GM19025 (cell line): ENCODE measurements around the gene ABCA2.

Experiments used
- ATAC-seq: cut with Tn5 transposase; IDR thresholded peaks from one replicate; pipeline ENCODE4 v1.9.1; 2021; ENCODE audit warnings: mild to moderate bottlenecking, low read depth, moderate library complexity; ENCODE audit not compliant: unreplicated experiment

Gene ABCA2

DNA sequence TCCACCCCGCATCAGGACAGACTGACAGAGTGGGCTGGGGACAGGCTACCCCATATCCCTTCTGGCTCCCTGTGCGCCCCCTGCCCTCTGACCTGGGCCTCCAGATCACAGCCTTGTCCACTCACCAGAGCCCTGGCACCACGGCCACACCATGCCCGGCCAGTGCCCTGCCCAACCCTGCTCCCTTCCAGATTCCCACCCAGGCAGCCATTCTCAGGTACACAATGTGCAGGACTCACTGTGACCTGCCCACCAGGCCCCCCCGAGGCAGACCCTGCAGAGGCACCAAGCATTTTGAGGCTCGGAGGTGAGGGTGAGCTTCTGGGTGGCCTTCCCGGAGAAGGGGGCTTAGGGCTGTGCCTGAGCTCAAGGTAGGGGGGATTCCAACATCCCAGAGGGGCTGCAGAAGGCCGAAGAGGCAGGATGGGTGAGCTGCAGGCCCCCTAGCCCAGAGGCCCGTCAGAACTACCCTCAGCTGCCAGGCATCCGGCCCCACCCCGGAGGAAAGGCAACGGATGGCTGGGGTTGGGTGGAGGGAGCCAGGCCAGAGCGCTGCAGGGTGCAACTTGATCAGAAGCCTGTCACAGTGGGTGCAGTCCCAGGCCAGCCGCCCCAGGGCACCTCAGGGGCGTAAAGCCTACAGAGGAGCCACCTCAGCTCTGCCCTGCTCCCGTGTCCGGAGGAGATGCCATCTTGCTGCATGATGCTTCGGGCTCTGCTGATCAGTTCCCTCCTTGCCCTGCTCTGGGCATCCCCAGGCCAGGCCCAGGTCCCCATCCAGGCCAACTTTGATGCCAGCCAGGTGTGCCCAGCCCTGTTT is 45.6 kb downstream of the ABCA2 start, which contains the start of gene LCNL1:
TSS of gene LCNL1 (plus strand) at position 762 of the 820 bp plus-strand sequence. CDS start 594 bp downstream, outside the sequence.
- ATAC-seq = no peak

DNA sequence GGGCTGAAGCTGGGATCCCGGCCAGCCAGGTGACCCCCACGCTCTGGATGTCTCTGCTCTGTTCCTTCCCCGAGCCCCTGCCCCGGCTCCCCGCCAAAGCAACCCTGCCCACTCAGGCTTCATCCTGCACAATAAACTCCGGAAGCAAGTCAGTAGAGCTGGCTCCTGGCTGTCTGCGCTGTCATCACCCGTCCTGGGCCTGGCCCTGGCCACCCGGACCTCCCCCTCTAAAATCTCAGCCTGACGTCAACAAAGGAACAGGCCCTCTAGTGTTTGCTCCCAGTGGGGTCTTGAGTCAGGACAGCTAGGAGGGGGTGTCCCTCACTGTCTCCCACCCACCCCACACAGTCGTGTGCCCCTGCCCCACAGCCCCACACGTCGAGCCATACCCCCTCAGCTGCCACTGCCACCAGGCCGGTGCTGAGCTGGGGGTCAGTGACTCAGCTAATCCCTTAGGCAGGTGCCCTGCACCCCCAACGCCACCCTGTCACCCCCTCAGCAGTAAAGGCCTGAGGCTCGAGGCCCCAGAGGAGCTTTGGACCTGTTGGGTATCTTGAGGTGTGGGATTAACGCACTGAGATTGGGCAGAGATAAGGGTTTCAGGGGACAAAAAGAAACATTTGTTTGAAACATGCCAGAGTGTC is 46.3 kb downstream of the ABCA2 start:
- no peak for ATAC-seq

DNA sequence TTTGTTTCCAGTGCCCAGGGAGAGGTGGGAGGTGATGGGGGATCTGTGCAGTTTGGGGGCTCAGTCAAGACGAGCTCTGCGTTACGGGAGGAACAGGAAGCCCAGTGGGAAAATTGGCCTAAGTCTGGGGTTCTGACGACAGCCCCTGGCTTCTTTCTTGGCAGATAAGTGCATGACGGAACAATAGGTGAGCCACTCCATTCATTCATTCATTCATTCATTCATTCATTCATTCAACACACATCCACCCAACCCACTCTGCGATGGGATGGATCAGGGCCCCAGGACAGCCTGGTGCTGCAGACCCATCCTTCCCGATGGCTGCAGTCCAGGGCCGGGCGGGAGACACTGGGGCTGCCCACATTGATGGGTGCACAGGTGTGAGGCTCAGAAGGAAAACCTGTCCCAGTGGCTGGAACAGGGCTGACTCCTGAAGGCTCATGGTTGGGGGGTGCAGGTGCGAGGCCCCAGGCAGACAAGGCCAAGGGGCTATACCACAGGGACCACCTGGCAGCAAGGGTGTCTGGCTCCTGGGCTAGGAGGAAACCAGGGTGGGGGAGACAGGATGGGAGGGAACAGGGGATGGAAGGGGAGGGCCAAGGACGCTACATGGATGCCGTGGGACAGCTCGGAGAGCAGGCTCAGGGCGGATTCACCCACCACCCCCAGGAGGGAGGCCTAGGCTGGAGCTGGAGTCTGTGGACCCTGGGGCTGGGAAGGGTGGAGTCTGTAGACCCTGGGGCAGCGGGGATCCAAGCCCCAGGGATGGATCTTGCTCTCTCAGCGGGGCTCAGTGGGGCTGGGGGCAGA is 47.2 kb downstream of the ABCA2 start:
- no peak for ATAC-seq

DNA sequence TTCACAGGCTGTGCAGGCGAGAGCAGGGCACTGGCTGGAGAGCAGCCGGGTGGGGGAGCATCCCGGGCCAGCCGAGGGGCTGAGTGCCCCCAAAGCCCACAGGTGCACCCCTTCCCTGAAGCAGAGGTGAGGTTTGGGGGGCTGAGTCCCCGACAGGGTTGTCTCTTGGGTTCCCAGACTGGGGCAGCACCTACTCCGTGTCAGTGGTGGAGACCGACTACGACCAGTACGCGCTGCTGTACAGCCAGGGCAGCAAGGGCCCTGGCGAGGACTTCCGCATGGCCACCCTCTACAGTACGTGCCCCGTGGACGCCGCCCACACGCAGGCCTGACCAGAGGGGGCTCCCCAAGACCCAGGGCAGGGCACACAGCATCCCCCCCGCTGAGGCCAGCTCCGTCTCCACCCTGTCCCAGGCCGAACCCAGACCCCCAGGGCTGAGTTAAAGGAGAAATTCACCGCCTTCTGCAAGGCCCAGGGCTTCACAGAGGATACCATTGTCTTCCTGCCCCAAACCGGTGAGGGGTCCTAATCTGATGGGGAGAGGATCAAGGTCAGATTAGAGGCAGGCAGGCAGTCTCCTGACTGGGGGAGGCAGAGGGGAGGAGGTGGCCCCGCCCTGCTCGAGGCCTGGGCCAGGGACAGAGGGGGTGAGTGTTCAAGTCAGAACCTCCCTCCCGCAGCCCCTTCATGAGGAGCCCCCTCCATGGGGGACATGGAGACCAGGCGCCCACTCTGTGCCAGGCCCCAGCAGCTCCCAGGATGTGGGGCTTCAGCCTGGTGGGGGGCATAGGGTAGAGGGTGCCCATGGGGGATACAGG is 48.1 kb downstream of the ABCA2 start:
- ATAC-seq = no peak

DNA sequence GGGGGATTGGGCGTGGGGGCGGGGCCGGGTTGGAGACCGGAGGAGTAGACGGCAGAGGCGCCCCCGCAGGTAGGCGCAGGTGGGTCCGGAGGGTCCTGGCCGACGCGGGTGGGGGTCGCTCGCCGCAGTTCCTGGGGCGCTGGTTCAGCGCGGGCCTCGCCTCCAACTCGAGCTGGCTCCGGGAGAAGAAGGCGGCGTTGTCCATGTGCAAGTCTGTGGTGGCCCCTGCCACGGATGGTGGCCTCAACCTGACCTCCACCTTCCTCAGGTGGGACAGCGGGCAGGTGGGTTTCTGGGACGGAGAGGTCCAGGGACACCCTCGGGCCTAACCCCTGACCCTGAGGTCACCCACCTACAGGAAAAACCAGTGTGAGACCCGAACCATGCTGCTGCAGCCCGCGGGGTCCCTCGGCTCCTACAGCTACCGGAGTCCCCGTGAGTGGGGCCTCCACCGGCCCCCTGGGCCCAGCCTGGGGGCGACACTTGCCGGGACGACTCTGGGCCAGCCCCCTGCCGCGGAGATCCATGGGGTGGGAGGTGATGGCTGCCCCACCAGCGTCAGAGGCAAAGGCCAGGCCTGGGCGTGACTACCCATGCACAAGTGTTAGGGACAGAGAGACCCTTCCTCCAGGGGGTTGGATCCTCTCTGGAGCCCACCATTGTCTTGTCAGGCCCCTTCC is 49.0 kb downstream of the ABCA2 start:
- no peak for ATAC-seq

DNA sequence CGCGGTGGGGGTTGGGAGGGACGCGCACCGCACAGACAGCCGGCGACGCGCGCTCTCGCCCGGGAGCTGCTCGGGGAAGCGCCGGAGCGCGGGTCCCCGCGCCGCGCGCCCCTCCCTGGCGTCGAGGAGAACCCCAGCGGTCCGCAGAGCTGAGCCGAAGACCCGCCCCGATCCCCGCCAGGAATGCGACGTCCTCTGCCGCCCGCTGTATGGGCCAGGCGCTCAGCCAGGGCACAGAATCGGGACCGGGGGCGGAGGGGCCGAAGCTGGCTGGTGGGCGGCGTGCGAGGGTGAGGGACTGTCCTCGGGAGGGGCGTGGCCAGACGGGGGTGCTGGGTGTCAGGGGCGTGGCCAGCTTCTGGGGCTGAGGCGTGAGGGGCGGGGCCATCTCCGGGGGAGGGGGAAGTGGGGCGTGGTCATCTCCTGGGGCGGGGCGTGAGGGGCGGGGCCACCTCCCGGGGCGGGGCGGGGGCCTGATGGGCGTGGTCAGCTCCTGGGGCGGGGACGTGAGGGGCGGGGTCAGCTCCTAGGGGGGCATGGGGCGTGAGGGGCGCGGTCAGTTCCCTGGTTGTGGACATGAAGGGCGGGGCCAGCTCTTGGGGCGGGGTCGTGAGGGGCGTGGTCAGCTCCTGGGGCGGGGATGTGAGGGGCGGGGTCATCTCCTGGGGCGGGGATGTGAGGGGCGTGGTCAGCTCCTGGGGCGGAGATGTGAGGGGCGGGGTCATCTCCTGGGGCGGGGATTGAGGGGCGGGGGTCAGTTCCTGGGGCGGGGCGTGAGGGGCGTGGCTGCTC is 49.8 kb downstream of the ABCA2 start:
- no peak for ATAC-seq

DNA sequence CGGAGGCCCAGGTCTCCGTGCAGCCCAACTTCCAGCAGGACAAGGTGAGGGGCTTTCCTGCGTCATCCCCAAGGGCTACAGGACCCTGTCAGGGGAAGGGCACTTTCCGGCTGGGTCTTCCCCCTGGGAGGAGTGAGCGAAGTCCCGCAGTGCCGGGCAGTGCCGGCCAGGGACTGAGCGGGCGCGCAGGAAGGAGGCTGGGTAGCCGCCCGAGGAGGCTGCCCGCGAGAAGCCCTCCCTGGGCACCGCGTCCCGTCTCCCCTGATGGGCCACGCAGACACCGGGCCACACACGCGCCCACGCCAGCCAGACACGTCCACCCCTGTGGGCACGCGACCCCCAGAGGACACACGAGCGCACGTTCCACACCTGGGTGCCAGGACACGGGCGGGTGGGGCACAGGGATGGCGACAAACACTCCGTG is 50.4 kb downstream of the ABCA2 start:
- ATAC-seq = no peak

DNA sequence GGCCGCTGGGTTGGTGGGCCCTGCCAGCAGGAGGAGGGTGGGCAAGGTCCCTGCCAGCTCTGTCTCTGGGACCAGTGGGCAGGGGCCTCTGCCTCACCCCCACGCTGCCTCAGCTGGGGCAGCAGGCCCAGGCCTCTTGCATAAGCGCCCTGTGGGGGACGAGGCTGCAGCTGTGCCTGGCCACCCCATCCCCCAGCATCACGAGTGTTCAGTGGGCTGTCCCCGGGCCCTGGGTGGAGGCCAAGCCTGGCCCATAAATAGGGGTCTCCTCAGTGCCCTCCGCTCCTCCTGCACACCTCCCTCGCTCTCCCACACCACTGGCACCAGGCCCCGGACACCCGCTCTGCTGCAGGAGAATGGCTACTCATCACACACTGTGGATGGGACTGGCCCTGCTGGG is 50.8 kb downstream of the ABCA2 start, which contains the start of gene PTGDS:
TSS of gene PTGDS (plus strand) at position 282 of the 400 bp plus-strand sequence. CDS start at position 357, 75 bp downstream.
- no peak for ATAC-seq

DNA sequence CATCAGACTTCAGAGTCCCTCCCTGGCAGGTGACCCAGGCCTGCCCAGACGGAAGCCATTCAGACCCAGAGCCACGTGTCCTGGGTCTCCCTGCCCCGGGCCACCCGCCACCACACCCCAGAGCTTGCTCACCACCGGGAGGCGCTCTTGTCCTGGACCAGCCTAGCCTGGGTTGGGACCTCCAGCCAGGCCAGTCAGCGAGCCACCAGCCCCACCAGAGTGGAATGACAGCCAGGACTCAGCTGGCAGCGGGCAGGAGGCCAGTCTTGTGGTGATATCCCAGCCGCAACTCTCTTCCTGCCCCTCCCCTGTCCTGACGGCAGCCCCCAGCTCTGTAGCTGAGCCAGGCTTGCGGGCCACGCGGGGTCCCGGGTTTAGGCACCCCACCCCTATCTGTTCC is 52.4 kb downstream of the ABCA2 start:
- ATAC-seq = no peak

DNA sequence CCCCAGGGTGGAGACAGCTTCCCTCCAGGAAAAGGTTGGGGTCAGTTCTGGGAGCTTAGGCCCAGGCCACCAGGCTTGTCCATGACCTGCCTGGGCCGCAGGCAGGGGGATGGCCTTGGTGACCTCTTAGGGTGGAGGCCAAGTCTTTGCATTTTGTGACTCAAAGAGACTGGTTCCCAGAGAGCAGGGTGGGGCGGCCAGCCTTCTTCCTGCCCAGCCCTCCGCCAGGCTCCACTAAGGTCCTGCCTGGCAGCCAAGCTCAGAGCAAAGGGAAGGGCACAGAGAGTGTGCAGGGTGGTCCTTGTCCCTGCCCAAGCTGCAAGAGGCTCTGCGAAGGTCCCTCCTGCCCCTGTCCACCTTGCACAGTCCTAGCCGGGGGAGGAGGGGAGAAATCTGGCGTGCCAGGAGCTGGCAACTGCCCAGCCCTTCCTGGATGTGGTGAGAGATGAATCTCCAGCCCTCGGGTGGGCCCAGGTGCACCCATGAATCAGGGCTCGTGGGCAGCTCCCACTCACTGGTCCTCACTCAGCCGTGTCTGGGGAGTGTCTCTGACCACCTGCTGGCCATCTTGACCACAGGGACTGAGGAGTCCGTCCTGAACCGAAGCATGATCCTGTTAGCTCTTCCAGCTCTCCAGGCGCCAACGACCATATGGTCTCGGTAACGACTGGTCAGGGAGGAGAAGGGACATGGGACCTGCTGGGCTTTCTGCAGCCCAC is 53.1 kb downstream of the ABCA2 start:
- no peak for ATAC-seq

DNA sequence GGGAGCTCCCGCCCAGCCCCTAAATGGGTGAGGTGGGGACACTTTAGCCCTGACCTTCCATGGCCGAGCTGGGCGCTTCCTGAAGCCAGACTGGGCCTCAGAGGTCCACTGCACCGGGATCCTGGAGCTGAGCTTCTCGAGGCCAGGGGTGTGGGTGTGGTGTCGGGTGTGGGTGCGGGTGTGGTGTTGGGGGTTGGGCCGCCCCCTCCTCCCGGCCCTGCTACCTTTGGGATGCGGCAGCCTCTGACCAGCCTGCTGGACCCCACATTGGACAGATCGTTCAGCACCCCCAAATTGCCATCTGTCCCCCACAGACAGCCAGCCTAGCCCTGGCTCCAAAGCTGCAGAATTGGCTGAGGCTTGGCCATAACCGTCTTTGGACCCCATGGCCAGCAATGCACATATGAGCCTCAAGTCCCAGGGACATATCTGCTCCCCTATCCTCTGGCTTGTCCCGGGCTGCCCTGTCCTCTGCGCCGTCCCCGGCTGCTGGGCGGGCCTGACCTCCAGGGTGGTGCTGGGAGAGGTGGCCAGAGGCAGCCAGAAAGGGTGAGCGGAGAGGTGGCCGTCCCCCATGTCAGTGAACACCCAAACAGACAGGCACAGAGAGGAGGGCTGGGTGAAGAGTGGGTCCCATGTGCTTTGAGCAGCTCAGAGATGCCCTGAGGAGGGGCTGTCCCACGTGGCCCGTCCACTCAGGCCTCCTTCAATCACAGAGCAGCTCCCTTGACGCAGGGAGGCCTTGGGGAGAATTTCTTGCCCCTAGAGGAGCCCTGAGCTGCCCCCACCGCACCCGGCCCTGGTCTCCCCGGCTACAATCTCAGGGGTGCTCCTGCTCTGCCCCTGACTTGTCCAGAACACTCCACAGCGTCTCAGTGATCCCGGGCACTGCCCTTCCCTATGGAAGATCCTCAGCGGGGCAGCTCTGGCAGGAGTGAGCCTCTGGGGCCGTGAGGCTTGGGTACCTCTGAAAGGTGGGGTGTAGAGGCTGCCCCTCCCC is 54.1 kb downstream of the ABCA2 start:
- ATAC-seq = no peak

DNA sequence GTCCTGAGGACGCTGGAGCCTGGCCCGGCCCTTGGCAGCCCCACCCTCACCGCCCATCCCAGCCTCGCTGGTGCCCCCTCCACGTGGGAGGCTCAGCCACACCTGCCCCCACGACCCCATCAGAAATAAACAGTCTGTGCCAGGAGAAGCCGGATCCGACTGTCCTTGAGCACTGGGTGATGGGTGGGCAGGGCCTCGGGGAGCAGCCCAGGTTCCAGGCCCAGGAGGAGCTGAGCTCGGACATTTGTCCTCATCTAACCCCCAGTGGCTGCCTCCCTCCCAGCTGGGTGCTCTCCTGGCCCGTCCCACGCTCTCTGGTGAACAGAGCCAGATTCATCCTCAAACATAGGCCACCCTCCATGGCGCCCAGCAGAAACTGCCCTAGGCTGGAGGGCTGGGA is 55.3 kb downstream of the ABCA2 start:
- ATAC-seq = no peak

DNA sequence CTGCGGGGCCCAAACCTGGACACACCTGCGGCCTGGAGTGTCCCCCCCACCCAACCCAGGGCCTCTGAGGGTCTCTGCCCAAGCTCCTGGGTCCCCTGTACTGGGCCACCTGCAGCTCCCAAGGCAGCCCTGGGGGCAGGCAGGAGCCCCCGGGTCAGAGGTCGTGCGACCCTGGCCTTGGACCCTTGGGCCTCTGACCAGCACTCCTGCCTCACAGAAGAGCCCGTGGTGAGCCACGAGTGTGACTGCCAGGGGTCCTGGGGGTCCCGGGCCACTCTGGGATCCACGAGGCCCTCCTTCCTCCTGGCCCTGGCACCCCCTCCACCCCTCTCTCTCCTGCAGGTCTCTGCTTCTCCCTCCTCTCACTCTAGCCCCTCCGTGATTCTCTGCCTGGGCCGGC is 55.7 kb downstream of the ABCA2 start:
- no peak for ATAC-seq

DNA sequence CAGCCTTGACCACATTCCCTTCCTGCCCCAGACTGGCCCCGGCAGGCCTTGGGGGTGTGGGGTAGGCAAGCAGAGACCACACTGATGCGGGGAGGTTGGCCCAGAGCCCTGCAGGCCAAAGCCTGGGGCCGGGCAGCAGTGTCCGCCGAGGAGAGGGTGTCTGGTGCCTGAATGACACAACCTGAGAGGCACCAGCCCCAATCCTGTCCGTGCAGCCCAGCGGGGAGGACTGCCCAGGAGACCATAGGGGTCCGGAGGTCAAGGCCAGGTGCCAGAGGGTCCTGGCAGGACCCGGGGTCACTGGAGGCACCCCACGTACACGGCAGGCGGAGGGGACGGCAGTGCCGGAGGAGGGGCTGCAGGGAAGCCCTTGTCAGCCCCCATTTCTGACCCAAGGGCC is 56.3 kb downstream of the ABCA2 start:
- no peak for ATAC-seq

DNA sequence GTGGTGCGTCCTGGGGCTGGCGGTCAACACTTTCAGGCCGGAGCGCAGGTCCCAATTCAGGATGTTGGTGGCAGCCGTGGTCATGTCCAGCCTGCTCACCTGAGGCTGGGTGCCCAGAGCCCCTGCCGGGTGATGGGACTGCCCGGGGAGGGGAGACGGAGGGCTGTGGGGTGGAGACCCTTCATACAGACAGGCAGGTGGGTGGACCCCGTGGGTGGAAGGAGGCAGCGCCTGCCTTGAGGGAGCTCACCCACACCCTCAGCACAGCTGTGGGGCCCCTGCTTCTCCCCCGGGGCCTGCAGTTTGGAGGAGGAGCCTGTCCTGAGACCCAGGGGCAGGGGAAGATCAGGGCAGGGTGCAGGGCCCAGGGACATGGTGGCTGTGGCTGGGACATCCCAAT is 57.7 kb downstream of the ABCA2 start:
- no peak for ATAC-seq

DNA sequence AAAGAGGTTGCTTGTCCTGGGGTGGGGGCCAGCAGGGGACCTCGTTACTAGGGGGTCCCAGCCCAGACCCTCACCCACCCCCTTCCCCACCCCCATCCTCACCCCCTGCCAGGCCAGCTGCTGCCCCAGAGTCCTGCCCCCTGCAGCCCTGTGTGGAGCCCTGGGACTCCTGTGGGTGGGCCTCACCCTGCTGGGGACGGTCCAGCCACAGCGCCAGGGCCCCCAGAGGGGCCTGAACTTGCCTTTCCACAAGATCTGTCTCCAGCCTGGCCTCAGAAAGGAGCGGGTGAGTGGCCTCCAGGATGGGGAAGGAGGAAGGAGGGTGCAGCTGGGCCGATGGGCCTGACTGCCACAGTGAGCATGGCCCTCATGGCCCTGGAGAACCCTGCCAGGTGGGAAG is 58.3 kb downstream of the ABCA2 start:
- ATAC-seq = no peak

DNA sequence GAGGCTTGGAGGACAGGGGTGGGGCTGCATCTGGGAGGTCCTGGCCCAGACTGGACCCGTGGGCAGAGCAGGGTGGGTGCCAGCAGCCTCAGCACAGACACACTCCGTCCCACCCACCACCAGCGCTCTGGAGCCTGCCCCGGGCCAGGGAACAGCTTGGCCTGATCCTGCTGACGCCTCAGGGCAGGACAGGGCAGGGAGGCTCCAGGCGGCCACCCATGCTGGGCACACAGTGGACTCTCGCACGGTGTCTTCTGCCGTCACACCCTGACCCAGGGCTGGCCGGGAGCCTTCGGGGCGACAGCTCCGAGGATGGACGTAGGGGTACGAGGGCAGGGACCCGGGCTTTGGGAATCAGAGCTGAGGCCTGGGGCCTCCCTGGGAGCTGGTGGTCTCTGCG is 58.9 kb downstream of the ABCA2 start:
- no peak for ATAC-seq
